HepG2 (cell line): ENCODE measurements around the gene MARCHF2. TPM values are rescaled to one million over a fixed set of nuclear protein-coding genes. Genes with fewer than 3 reads are reported as not detected.

Source experiments
- FOXO1 ChIP-seq: sonication (generic); formaldehyde crosslinking; IDR thresholded peaks from 2 replicates; pipeline ENCODE4 v1.4.0; 2020; ENCODE audit warnings: missing genetic modification reagents
- JUN ChIP-seq: sonication (generic); formaldehyde crosslinking; IDR thresholded peaks from 2 replicates; pipeline ENCODE4 v1.4.0; 2020; ENCODE audit warnings: mild to moderate bottlenecking, missing genetic modification reagents
- NKX3-1 ChIP-seq: sonication (generic); formaldehyde crosslinking; IDR thresholded peaks from 2 replicates; pipeline ENCODE4 v1.5.0; 2020; ENCODE audit warnings: missing genetic modification reagents
- ONECUT2 ChIP-seq: sonication (generic); formaldehyde crosslinking; IDR thresholded peaks from 2 replicates; pipeline ENCODE4 v1.4.0; 2020; ENCODE audit warnings: missing genetic modification reagents
- RFXAP ChIP-seq: sonication (generic); formaldehyde crosslinking; IDR thresholded peaks from 2 replicates; pipeline ENCODE4 v1.4.0; 2020; ENCODE audit warnings: missing genetic modification reagents, borderline replicate concordance
- ZNF598 ChIP-seq: sonication (generic); formaldehyde crosslinking; IDR thresholded peaks from 2 replicates; pipeline ENCODE4 v1.5.1; 2020; ENCODE audit warnings: mild to moderate bottlenecking, missing genetic modification reagents, borderline replicate concordance
- ZNF781 ChIP-seq: sonication (generic); formaldehyde crosslinking; IDR thresholded peaks from 2 replicates; pipeline ENCODE4 v1.5.1; 2020; ENCODE audit warnings: borderline replicate concordance, mild to moderate bottlenecking, missing genetic modification reagents; ENCODE audit errors: not compliant biosample characterization
- ZNF841 ChIP-seq: sonication (generic); formaldehyde crosslinking; IDR thresholded peaks from 2 replicates; pipeline ENCODE4 v1.8.1; 2023; ENCODE audit warnings: missing genetic modification reagents, borderline replicate concordance
- polyA plus RNA-seq, 8 experiments: library from polyadenylated mRNA; depleted of rRNA in 3 of 8; stranded (reverse) in 7 of 8; unstranded in 1 of 8; fragments of >200 nt; fragmentation: Illumina TruSeq in 4 of 8; extraction: Trizol in 4 of 8; gene quantifications; 2 replicates each; pipeline versions ENCODE4 v1.2.1 to v1.2.3, GENCODE V29; 2011 to 2016; ENCODE audit warnings: low read depth in 4 of 8, missing spikeins in 1 of 8, mixed read lengths in 1 of 8; ENCODE audit not compliant: insufficient read depth in 1 of 8
- total RNA-seq, 5 experiments: library from RNA; depleted of rRNA; stranded (reverse); fragments of >200 nt; fragmentation: Illumina TruSeq; extraction: Trizol; gene quantifications; 2 replicates each; pipeline ENCODE4 v1.2.3, GENCODE V29; 2016; ENCODE audit warnings: low read depth in 1 of 5
- TF ChIP-seq, protein P1 (sequence below): sonication (generic); formaldehyde crosslinking; IDR thresholded peaks from 2 replicates; pipeline ENCODE4 v1.5.0; 2020; ENCODE audit warnings: mild to moderate bottlenecking, missing genetic modification reagents, borderline replicate concordance
- TF ChIP-seq, protein P2 (sequence below): sonication (generic); formaldehyde crosslinking; IDR thresholded peaks from 2 replicates; pipeline ENCODE4 v1.5.0; 2020; ENCODE audit warnings: mild to moderate bottlenecking, missing genetic modification reagents
- TF ChIP-seq, protein P3 (sequence below): IDR thresholded peaks from 2 replicates; pipeline ENCODE4 v1.6.1; 2016; ENCODE audit warnings: mild to moderate bottlenecking
- TF ChIP-seq, protein P4 (sequence below): sonication (generic); formaldehyde crosslinking; IDR thresholded peaks from 2 replicates; pipeline ENCODE4 v1.4.0; 2020; ENCODE audit warnings: mild to moderate bottlenecking, missing genetic modification reagents

The MARCHF2 gene
- total and polyA plus RNA-seq, 2 of the 13 experiments (the other 11 are each of a cell fraction or from before 2014, with no cell fraction given) = 12.7 to 13.0 TPM

DNA sequence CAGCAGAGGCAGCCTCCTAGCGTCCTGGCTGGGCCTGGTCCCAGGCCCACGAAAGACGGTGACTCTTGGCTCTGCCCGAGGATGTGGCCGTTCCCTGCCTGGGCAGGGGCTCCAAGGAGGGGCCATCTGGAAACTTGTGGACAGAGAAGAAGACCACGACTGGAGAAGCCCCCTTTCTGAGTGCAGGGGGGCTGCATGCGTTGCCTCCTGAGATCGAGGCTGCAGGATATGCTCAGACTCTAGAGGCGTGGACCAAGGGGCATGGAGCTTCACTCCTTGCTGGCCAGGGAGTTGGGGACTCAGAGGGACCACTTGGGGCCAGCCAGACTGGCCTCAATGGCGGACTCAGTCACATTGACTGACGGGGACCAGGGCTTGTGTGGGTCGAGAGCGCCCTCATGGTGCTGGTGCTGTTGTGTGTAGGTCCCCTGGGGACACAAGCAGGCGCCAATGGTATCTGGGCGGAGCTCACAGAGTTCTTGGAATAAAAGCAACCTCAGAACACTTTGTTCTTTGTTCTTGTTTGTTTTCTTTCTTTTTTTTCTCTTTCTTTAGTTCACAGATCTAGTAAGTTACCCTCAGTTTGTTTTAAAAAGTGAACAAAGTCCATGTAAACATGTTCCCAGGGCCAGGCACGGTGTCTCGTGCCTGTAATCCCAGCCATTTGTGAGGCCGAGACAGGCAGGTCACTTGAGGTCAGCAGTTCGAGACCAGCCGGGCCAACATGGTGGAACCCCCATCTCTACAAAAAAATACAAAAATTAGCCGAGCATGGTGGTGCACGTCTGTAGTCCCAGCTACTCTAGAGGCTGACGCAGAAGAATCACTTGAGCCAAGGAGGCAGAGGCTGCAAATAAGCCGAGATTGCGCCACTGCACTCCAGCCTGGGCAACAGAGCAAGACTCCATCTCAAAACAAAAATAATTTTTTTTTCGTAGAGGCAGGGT lies 39.0 kb upstream of the MARCHF2 start (continued):
- TF ChIP-seq, protein P1, sequence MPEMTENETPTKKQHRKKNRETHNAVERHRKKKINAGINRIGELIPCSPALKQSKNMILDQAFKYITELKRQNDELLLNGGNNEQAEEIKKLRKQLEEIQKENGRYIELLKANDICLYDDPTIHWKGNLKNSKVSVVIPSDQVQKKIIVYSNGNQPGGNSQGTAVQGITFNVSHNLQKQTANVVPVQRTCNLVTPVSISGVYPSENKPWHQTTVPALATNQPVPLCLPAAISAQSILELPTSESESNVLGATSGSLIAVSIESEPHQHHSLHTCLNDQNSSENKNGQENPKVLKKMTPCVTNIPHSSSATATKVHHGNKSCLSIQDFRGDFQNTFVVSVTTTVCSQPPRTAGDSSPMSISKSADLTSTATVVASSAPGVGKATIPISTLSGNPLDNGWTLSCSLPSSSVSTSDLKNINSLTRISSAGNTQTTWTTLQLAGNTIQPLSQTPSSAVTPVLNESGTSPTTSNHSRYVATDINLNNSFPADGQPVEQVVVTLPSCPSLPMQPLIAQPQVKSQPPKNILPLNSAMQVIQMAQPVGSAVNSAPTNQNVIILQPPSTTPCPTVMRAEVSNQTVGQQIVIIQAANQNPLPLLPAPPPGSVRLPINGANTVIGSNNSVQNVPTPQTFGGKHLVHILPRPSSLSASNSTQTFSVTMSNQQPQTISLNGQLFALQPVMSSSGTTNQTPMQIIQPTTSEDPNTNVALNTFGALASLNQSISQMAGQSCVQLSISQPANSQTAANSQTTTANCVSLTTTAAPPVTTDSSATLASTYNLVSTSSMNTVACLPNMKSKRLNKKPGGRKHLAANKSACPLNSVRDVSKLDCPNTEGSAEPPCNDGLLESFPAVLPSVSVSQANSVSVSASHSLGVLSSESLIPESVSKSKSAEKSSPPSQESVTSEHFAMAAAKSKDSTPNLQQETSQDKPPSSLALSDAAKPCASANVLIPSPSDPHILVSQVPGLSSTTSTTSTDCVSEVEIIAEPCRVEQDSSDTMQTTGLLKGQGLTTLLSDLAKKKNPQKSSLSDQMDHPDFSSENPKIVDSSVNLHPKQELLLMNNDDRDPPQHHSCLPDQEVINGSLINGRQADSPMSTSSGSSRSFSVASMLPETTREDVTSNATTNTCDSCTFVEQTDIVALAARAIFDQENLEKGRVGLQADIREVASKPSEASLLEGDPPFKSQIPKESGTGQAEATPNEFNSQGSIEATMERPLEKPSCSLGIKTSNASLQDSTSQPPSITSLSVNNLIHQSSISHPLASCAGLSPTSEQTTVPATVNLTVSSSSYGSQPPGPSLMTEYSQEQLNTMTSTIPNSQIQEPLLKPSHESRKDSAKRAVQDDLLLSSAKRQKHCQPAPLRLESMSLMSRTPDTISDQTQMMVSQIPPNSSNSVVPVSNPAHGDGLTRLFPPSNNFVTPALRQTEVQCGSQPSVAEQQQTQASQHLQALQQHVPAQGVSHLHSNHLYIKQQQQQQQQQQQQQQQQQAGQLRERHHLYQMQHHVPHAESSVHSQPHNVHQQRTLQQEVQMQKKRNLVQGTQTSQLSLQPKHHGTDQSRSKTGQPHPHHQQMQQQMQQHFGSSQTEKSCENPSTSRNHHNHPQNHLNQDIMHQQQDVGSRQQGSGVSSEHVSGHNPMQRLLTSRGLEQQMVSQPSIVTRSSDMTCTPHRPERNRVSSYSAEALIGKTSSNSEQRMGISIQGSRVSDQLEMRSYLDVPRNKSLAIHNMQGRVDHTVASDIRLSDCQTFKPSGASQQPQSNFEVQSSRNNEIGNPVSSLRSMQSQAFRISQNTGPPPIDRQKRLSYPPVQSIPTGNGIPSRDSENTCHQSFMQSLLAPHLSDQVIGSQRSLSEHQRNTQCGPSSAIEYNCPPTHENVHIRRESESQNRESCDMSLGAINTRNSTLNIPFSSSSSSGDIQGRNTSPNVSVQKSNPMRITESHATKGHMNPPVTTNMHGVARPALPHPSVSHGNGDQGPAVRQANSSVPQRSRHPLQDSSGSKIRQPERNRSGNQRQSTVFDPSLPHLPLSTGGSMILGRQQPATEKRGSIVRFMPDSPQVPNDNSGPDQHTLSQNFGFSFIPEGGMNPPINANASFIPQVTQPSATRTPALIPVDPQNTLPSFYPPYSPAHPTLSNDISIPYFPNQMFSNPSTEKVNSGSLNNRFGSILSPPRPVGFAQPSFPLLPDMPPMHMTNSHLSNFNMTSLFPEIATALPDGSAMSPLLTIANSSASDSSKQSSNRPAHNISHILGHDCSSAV (CRISPR knock-in tag) = no peak
- TF ChIP-seq, protein P2, sequence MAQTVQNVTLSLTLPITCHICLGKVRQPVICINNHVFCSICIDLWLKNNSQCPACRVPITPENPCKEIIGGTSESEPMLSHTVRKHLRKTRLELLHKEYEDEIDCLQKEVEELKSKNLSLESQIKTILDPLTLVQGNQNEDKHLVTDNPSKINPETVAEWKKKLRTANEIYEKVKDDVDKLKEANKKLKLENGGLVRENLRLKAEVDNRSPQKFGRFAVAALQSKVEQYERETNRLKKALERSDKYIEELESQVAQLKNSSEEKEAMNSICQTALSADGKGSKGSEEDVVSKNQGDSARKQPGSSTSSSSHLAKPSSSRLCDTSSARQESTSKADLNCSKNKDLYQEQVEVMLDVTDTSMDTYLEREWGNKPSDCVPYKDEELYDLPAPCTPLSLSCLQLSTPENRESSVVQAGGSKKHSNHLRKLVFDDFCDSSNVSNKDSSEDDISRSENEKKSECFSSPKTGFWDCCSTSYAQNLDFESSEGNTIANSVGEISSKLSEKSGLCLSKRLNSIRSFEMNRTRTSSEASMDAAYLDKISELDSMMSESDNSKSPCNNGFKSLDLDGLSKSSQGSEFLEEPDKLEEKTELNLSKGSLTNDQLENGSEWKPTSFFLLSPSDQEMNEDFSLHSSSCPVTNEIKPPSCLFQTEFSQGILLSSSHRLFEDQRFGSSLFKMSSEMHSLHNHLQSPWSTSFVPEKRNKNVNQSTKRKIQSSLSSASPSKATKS (CRISPR knock-in tag) = no peak
- TF ChIP-seq JUN (CRISPR knock-in tag) (peak; percentile 87), ZNF598 (no peak), ONECUT2 (no peak), NKX3-1 (0 out of 2 replicates have a peak, but pooled peaks have one; percentile 21), ZNF841 (CRISPR knock-in tag) (no peak), FOXO1 (CRISPR knock-in tag) (peak; percentile 90), RFXAP (CRISPR knock-in tag) (no peak; the same call in 1 of the 2 replicates), ZNF781 (CRISPR knock-in tag) (no peak)
- TF ChIP-seq, protein P3, sequence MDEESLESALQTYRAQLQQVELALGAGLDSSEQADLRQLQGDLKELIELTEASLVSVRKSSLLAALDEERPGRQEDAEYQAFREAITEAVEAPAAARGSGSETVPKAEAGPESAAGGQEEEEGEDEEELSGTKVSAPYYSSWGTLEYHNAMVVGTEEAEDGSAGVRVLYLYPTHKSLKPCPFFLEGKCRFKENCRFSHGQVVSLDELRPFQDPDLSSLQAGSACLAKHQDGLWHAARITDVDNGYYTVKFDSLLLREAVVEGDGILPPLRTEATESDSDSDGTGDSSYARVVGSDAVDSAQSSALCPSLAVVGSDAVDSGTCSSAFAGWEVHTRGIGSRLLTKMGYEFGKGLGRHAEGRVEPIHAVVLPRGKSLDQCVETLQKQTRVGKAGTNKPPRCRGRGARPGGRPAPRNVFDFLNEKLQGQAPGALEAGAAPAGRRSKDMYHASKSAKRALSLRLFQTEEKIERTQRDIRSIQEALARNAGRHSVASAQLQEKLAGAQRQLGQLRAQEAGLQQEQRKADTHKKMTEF (CRISPR knock-in tag) = peak; percentile 95
- TF ChIP-seq, protein P4, sequence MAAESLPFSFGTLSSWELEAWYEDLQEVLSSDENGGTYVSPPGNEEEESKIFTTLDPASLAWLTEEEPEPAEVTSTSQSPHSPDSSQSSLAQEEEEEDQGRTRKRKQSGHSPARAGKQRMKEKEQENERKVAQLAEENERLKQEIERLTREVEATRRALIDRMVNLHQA (CRISPR knock-in tag) = no peak
